Measurements from ENCODE around the gene SYNRG. TPM values are rescaled to one million over a fixed set of nuclear protein-coding genes. Genes with fewer than 3 reads are reported as not detected.

Gene SYNRG
- total and polyA plus RNA-seq, 2 of the 13 experiments (the other 11 are each of a cell fraction or from before 2014, with no cell fraction given) = 7.3 to 8.7 TPM

- Histone ChIP-seq H3K9ac (ENCODE audit: insufficient read depth, low read depth, low read length) (no peak overlapping the region), H3K4me1 (ENCODE audit: insufficient read depth, low read length) (no peaks in the 10 kb centered on the region), H3K27me3 (ENCODE audit: control insufficient read depth in 1 of 2, insufficient read depth in 2 of 2, low read length in 2 of 2) (no peaks in the 10 kb centered on the region), H3K4me3 (replicated peaks in 1 of 3; ENCODE audit: insufficient read depth in 1 of 3, low read depth in 2 of 3, low read length in 3 of 3) (no peak overlapping the region), H3K9me3 (ENCODE audit: low read length) (no peaks in the 10 kb centered on the region), H3K36me3 (replicated peaks in 1 of 2; ENCODE audit: control insufficient read depth in 1 of 2, insufficient read depth in 2 of 2, low read length in 2 of 2) (peaks cover 5 to 46% of the 10 kb centered on the region in 2 experiments), H3K4me2 (ENCODE audit: low read depth, low read length) (no peak overlapping the region), H4K20me1 (ENCODE audit: insufficient read depth, low read length) (no peaks in the 10 kb centered on the region), H2AFZ (ENCODE audit: low read length) (no peak overlapping the region), H3K27ac (ENCODE audit: extremely low read length, insufficient read depth, low read length) (no peak overlapping the region), H3K79me2 (ENCODE audit: insufficient read depth, low read length) (no peaks in the 10 kb centered on the region)
- FAIRE-seq (no peak), ATAC-seq (no peak), DNase-seq (ENCODE audit: low spot score) (no peak)
- WGBS (ENCODE audit: low lambda C conversion rate) = 93% methylated on average over 8 of the region's 8 CpGs
- POLR2A ChIA-PET = no interaction called here
- no TSS peak for BruUV-seq (replicated peaks)
- in situ Hi-C loops (cut with HindIII; ENCODE audit: extremely low pct_ligation_motif_present, low pct_unique_long_range_greater_than_20kb) (no loop called here), intact Hi-C loops (cut with micrococcal nuclease; ENCODE audit: unreplicated experiment) (loop anchor here (10.0 kb wide), 1 partner anchor 255 kb away; no protein-coding TSS in a partner anchor)
- no peak for TF ChIP-seq ZSCAN31 (CRISPR knock-in tag; IDR thresholded peaks at IDR 0.05; ENCODE audit: low read depth)
- no peak for TF ChIP-seq ZNF83 (CRISPR knock-in tag; IDR thresholded peaks at IDR 0.05; ENCODE audit: borderline replicate concordance)
- TF ChIP-seq KDM1A (CRISPR knock-in tag; IDR thresholded peaks at IDR 0.05) = no peak
- TF ChIP-seq THAP8 (CRISPR knock-in tag; IDR thresholded peaks at IDR 0.05; ENCODE audit: borderline replicate concordance) = no peak
- no peak for TF ChIP-seq KLF11 (CRISPR knock-in tag; IDR thresholded peaks at IDR 0.05)
- TF ChIP-seq CEBPZ (IDR thresholded peaks at IDR 0.05; ENCODE audit: low read length) = no peak
- no peak for TF ChIP-seq ZNF547 (CRISPR knock-in tag; IDR thresholded peaks at IDR 0.05)
- no peak for TF ChIP-seq NFIC (IDR thresholded peaks at IDR 0.05; ENCODE audit: low read length)
- no peak for TF ChIP-seq ZNF766 (CRISPR knock-in tag; IDR thresholded peaks at IDR 0.05; ENCODE audit: borderline replicate concordance)
- CTCF ChIA-PET (ENCODE audit: low intra/inter-chr PET ratio, low total read pairs) = no interaction called here
Measured at GRCh38 chr17:37520174-37520573, 89.0 kb downstream of the SYNRG start.

Data from HepG2 (cell line).